Ramos (cell line): ENCODE results near the gene MPO.

ENCODE experiments used
- in situ Hi-C: fragments of 300-500 bp; cut with MboI; formaldehyde crosslinking; loops from one replicate; pipeline ENCODE4 v1.14.3; 2022; ENCODE audit warnings: low sequenced_read_pairs; ENCODE audit not compliant: unreplicated experiment

Gene MPO, protein sequence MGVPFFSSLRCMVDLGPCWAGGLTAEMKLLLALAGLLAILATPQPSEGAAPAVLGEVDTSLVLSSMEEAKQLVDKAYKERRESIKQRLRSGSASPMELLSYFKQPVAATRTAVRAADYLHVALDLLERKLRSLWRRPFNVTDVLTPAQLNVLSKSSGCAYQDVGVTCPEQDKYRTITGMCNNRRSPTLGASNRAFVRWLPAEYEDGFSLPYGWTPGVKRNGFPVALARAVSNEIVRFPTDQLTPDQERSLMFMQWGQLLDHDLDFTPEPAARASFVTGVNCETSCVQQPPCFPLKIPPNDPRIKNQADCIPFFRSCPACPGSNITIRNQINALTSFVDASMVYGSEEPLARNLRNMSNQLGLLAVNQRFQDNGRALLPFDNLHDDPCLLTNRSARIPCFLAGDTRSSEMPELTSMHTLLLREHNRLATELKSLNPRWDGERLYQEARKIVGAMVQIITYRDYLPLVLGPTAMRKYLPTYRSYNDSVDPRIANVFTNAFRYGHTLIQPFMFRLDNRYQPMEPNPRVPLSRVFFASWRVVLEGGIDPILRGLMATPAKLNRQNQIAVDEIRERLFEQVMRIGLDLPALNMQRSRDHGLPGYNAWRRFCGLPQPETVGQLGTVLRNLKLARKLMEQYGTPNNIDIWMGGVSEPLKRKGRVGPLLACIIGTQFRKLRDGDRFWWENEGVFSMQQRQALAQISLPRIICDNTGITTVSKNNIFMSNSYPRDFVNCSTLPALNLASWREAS

DNA sequence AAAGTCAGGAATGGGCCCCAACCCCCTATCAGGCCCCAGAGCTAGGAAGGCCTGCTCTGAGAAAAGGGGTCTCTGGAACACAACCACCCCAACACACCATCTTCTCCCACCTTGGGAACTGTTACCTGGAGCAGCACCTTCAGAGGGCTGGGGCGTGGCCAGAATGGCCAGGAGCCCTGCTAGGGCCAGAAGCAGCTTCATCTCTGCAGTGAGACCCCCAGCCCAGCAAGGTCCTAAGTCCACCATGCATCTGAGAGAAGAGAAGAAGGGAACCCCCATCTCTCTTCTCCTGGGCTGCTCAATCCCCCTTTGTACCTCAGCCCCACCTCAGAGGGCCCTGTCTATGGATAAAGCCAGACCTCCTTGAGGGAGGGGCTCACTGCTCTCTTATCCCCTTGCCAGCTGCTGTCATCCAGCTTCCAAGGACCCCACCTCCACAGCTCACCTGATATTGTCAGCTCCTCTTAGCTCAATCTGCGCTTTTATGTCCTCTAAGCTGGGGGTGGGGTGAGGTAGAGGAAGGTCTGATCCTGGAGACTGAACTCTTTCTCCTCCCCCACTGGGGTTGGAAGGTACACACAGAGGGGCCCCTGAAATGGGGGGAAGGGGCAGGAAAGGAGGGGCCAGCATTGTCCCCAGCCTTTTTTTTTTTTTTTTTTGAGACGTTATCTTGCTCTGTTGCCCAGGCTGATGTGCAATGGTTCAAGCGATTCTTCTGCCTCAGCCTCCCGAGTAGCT lies at the start of gene MPO:
MPO (minus strand) TSS at position 456 of the 738 bp plus-strand sequence; CDS start at position 279, 177 bp downstream.
- in situ Hi-C loops, result no loop called here

DNA sequence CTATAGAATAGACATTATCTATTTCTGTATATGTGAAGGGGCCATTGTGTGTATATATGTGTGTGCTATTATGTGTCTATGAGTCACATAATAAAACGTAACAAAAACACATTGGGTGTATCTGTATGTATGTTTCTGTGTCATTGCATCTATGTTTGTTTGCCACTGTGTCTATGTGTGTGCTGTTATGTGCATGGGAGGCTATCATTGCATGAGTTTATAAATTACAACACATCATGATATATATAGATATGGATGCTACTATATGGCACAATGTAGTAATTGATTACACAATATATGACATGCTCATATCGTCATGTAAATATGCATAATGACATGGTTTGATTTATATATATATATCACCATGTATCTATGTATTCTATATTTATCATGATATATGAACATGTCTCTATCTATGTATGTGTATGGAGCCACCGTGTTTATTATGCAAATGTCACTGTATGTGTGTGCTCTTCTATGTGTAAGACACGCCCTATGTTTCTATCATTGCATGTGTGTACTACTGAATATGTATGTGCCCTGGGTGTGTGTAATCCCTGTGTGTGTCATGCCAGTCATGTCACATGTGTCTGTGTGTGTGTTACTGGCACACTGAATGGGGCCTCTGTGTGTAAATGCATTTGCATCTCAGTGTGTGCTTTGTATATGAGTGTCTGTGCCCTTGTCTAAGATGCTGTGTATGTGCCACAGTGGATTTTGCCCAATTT lies 49.2 kb upstream of the MPO start:
- in situ Hi-C loops, result loop anchor here (10.0 kb wide), 1 partner anchor 775 kb away; no protein-coding TSS in a partner anchor

DNA sequence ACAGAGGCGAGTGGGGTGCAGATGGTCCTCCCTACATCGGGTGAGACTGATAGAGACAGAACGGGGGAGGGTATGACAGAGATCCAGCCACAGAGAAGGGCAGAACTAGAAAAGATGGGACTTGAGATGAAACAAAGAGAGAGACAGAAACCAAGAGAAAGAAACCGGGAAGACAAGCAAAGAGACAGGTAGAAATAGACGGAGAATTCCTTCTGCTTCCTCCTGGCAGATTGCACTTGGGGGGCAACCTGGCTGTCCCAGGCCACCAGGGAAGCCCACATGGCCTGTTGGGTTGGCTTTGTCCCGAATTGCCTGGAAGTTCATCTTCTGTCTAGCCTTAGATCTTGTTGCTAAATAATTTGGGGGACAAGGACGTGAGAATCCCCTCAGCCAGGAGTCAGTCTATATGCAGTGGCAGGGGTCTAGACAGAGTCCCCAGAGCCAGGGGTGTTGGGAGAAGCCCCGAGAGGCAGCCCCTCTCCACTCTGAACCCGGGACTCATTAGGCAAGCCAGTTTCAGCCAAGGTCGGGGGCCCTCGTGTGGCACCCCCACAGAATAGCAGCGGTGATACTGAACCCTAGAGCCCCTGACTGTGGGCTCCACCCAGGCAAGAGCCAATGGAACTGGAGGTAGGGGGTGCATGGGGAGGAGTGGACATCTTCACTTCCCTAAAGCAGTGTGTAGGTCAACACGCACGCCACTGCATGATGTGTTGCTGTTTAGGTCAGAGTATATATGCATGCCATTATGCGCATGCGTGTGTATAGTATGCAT lies 48.5 kb upstream of the MPO start:
- in situ Hi-C loops, result no loop called here

DNA sequence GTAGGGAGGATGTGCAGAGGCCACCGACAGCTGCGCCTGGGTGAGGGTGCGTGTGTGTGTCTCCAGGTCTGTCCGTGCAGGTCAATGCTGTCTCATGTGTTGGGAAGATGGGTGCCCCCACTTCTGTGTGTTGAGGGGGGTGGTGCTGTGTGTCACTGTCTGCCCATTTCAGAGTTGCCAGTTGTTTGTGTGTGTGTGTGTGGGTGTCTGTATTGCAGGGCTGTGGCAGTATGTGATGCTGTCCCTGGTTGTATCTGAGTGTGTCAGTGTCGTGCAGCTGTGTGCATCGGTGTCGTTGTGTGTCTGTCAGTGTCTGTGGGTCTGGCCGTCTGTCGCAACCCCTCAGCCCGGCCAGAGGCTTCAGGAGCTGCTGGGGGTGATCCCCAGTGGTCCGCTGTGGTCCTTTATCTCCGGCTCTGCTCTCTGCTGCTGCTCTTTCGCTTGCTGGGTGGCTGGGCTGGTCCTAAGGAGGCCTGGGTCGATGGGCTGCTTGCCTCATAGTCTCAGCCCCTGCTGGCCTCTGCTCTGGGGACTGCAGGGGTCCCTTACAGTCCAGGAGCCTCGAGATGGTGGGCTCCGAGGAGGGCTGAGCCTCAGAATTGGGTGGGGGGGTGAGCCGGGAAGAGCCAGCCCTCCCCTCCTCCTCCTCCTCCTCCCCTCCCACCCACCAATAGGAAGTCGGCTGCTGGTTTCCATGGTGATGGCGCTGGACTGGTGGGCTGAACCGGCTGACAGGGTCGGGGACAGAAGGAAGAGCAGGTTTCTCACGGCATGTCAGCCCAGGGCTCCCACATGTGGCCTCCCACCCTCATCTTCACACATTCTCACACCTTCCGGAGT lies 47.7 kb upstream of the MPO start, which contains the start of gene TSPOAP1:
TSPOAP1 (minus strand) TSS at position 601 of the 840 bp plus-strand sequence. CDS start 875 bp downstream, outside the sequence.
- in situ Hi-C loops, result no loop called here

DNA sequence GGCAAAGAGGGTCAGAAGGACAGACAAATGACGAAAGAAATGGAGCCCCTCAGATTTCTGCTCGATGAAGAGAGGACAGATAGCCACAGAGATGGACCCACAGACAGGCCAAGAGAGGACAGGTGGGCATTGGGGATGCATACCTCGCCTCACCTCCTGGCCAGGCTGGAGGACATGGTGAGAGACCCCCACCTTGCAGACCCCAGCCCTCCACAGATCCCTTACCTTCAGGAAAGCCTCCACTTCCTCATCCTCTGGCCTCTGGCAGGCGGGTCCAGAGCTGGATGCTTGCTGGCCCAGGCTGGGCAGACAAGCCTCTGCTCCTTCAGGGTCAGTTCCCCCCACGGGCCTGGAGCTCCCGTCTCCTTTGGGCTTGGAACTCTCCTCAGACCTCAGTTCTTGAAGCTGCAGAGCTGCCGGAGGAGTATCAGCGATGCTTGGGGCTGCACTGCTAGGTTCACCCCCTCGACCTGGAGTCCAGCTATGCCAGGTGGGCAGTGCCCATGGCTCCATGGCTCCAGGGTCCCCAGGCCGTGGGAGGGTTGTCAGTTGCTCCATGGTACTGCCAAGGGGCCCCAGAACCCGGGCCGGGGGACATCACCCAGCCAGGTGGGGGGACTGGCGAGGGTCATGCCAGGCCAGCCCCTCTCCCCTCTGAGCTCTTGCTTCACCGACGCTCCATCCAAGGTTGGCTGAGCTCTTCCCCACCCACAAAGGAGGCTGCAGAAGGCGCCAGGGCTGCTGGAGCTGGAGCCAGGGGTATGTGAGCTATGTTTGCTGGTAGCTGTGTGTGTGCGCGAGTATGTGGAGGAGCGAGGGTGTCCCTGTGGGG lies 46.8 kb upstream of the MPO start:
- in situ Hi-C loops, result no loop called here

DNA sequence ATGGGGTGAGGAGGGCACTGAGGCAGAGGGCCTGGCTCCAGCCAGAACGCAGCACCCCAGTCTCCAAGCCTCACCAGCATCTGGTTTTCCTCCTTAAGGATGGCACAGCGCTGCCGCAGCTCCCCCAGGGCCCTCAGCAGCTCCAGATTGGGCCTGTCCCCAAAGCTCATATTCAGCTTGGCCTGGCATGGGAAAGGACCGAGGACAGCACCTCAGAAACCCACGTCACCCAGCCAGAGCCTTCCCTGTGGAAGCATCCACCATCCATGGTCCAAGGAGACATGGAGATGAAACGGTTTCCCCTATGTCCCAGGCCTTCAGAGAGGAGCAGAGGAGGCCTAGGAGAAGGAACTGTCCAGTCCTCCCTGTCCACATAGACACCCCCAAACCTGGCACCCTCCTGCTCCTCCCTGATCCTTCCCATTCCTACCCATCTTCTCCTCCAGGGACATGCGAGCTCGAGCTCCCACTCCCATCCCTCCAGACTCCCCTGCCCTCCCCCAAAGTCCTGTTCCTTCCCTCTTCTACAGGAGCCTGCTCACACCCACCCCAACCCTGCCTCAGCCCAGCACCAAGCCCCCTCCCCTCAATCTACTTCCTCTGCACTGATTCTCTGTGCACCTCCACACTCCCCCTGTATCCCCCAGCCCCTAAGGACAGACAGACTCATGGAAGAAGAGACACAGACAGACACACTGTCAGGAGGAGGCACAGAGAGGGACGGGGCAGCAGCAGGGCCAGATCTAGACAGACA lies 46.1 kb upstream of the MPO start:
- in situ Hi-C loops, result no loop called here

DNA sequence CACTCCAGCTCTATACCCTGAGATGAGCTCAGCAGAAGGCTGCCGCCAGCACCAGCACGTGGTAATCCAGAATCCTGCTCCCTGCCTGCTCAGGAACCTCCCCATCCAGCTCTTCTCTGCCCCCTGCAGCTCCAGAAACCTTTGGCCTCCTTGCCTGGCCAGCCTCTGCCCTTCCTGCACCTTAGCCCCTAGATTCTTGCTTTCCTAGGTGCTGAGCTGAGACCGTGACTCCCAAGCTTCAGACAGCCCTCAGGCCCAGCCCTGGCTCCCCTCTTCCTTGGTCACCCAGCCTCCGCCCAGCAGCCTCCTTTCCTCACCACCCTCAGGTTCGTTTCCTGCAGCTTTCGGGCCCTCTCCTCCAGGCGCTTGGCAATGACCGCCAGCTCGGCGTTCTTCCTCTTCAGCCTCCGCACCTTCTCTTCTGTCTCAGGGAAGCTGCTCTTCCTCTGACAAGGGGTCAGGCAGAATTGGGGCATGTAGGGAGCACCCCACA lies 45.3 kb upstream of the MPO start:
- in situ Hi-C loops, result no loop called here

DNA sequence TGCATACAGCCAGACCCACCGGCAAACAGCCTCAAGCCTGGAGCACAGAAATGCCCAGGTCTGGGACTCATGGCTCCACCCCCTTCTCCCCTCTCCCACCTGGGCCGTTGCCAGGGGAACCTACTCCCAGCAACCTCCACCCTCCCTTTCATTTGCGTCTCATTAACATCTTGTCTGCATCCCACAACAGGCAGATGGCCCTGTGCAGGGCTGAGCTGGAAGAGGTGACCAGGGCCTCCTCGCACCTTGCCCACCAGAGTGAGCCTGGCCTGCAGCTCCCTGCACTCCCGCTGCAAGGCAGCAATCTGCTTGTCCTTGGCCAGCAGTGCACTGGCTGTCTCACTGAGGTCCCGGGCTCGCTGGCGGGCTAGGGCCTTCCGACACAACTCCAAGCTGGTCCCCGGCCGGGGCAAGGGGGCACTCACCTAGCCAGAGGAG lies 44.6 kb upstream of the MPO start:
- in situ Hi-C loops, result no loop called here

DNA sequence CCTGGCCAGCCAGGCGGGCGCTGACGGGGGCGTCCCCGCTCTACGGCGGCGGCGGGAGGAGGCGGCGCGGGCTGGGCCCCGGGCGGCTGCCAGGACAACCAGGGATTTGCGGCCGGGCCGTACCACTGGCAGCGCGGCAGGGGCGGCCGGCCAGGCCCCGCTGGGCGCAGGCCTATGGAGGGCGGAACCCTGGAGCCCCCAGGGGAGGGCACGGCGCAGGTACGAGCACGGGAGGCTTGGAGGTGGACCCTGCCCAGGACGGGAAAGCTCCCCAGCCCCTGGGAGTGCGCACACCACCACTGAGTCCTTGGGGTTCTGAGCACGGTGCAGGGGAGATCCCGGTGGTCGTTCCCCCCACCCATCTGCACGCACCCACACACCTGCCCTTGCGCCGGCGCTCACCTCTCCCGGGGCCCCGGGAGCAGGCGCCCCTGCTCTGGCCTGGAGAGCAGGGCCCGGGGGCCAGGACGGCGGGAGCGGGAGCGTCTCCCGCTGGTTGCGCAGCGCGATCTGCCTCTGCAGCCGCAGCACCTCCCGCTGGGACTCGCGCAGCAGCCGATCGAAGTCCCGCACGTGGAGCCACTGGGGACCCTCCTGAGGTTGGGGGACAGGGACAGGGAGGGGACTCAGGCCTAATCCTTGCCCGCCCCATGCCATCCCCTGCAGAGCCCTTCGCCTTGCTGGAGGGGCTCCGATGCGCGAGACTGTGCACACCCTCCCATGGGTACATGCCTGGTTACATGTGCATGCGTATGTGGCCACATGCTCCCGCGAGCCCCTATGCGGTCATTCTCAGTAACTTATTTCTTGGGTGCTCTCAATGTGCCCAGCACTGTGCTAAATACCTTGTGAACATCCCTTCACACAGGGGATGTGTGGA lies 43.9 kb upstream of the MPO start:
- in situ Hi-C loops, result no loop called here

DNA sequence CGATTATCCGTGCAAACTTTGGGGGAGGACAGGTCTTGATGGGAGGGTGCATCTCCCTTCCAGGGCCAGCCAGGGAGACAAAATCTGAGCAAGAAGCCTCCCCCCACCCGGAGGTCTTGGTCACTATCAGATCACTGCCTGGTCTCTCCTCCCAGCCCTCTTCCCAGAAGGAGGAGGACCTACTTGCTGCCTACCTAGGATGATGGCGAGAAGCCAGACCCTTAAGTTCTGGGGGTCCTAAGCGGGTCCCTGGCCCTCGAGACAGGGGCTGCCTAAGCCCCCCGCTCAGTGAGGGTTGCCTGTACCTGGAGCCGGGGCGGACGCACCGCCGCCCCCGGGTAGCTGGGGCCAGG lies 43.3 kb upstream of the MPO start:
- in situ Hi-C loops, result no loop called here

DNA sequence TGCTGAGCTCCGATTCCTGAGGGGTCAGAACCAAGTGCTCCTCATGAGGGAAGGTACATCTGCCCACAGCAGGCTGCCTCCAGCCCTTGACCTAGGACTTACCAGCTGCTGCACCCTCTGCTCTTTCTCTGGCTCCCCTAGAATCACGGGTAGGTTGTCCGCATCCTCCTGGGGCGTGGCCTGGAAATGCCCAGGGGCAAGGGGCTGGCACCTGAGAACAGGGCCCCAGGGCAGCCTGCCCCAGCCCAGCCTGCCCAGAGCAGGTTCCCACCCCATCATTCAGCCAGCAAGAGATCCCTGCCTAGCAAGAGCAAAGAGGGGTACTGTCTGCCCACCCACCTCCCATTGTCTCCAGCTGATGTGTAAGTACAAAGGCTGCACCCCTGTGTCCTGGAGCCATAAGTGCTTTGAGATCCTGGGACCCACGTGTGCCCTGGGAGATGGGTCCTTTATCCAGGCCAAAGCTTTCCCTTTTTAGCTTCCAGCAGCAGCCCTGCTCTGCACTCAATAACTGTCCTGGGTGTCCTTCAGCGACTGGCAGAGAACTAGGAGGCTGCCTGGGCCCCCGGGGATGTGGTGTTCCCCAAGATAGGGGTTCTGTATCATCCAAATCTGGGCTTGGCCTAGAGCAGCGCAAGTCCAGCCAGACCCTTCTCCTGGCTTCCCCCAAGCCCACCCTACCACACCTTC lies 42.8 kb upstream of the MPO start:
- in situ Hi-C loops, result no loop called here

DNA sequence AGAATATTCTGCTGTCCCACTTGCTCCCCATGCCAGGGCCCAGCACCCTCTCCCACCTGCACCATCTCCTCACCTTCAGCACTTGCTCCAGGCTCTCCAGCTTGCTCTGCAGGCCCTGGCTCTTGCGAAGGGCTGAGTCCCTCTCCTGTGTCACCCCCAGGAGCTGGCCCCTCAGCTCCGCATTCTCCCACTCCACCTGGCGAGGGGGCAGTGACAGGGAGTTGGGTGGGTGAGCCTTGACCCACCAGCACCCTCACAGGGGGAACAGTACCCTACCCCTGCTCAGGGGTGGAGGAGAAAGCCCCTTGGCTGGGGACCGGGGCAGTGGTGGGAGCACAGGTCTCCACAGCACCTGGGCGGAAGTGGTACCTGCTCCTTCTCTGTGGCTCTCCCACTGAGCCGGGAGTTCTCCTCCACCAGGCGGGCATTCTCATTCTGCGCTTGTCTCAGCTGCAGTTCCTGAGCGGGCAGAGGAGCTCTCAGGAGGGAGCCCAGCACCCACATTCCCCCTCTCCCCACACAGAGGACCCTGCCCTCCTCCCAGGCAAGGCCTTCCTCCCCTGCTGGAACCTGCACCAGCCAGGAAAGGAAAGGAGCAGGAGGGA lies 41.9 kb upstream of the MPO start:
- in situ Hi-C loops, result no loop called here

DNA sequence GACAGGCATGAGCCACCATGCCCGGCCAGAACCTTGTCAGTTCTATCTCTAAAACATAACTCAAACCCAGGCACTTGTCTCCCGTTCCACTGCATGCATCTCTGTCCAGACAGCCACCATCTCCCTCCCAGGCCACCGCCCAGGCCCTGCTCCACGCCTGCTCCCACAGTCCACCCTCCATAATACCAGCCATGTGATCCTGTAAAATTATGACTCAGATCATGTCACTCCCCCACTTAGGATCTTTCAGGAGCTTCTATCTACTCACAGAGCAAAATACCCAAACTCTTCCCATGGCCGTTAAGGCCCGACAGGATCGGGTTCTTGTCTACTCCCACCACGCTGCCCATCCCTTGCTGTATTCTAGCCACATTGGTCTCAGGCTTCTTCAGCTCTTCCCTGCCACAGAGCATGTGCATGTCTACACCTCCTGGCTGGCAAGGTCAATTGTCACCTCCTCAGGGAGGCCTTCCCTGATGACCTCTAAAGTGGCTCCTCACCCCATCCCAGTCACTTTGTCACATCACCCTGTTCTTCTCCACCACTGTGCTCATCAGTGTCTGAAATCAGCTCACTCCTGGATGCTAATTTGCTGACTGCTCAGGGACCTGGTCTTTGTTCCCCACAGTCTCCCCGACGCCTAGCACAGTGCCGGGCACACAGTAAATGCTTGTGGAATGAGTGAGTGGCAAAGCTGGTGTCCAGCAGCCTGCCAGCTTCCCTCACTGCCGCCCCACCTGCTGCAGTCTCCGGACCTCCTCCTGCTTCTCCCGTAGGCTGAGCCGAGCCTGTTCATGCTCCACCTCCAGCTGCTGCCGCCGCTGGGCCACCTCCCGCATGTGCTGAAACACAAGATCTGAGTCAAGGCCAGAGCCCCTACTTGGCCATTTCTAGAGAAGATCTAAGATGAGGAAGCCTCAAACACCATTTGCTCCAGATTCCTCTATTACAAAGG lies 41.1 kb upstream of the MPO start:
- in situ Hi-C loops, result no loop called here
